Stimulated activated CD8-positive, alpha-beta memory T cell treated with anti-CD3 and anti-CD28 coated beads, Interleukin-7, amount 100 ng/mL, for 24 hours (primary cell): ENCODE results near the gene ADSL.

Experiments
- DNase-seq: peaks from one replicate; pipeline ENCODE4 v3.0.0-alpha.2; 2020; ENCODE audit warnings: low read depth

The ADSL gene

GRCh38 chr22:40418366-40419201, 72.3 kb downstream of the ADSL start:
- DNase-seq, result no peak

GRCh38 chr22:40419718-40420117, 73.4 kb downstream of the ADSL start:
- no peak for DNase-seq

GRCh38 chr22:40420341-40421081, 74.2 kb downstream of the ADSL start:
- DNase-seq, result no peak

GRCh38 chr22:40421082-40421350, 74.7 kb downstream of the ADSL start:
- DNase-seq, result no peak

DNA sequence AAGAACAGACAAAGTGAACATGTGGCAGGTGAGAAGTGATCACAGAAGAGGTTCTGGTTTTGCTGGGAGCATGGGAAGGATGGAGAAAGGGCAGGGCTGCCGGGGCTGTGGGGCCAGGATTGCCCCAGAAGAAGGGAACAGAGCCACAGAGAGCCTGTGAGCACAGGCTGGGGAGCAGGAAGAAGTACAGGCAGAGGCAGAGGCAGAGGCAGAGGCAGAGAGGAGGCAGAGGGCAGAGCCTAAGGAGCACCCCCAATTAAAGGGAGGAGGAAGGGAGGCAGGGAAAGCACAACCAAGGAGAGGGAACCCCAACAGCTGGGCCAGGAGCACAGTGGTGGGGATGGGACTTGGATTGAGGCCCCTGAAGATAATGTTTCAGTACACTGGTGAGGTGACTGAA, 75.6 kb downstream of the ADSL start:
- no peak for DNase-seq

GRCh38 chr22:40422558-40423309, 76.4 kb downstream of the ADSL start:
- DNase-seq, result no peak

DNA sequence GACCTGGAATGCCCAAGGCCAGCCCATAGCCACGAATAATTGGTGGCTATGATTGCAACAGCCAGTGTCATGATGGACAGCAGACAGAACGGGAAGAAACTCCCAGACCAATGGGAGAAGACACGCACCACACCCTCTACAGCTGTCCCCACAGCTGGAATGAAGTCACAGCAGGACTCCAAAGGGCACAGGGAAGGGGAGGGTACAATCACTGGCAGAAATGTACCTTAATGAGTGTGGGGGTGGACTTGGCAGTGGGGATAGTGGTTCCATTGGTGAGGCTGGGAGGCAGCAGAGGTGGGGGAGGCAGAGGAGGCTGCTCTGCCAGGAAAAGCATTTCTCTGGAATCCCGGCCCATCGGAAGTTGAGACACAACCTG, 77.0 kb downstream of the ADSL start:
- no peak for DNase-seq

DNA sequence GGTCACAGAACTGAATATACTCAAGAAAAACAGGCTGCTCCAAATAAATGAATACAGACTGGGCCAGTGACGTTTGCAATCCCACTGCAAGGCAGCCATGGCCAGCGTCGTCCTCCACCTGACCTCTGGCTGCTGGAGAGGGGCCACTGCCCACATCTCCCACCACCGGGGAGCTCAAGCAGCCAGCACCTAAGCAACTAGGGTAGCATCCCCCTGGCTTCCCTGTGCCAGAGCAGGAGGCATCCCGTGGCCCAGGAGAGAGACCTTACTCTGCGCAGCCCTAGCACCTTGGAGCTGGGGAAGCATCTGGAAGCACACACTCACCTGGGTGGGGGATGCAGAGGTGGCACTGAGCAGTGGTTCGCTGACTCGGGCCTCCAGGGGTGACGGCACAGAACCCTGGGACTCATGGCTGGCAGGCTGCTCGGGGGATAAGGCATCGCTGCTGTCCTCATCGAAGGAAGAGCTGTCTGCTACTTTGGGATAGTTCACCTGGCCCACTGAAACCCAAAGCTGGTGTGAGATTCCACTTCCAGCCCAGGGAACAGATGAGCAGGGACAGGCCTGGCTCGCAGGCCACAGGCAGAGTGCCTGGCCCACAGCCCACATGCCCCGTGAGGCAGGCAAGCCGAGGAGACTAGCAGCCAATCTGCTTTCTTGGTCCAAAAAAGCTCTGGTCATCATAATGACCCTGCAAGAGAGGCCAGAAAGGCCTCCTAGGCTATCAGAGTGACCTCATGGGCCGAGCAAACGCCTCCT, 77.8 kb downstream of the ADSL start:
- DNase-seq, result no peak

GRCh38 chr22:40425082-40425481, 78.8 kb downstream of the ADSL start:
- DNase-seq, result no peak

GRCh38 chr22:40426594-40427333, 80.5 kb downstream of the ADSL start:
- DNase-seq, result no peak

DNA sequence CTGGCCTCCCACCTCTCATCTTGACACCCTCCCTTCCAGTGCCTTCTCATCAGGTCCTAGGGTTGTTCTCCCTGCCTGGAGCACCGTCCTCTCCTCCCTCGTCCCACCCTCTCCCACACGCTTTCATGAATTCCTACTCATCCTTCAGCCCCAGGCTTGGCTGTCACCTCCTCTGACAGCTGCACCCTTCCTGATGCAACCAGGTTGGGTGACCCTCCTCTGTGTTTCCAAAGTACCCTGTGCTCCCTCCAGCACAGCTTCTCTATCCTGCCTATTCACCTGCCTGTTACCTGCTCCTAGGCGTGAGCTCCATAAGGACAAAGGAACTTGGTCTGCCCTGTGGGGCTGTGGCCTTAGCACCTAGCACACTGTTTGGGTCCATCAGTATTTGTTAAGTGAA, 82.5 kb downstream of the ADSL start:
- no peak for DNase-seq

DNA sequence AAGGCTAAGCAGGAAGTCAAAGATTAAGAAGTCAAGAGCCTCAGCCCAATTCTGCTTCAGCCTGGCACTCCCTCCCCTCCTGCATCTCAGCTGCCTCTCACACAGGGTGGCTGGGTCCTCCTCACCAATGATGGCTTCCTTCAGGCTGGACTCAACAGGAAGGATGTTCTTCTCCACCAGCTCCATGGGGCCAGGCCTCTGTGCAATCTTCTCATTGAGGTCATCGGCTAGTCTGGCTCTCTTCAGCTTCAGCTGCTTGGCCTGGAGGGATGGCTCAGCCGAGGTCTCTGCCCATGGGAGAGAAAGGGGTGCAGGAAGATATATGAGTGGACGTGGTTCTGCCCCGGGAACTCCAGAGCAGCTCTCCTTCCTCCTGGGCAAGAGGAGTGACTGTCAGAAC, 83.2 kb downstream of the ADSL start:
- DNase-seq, result no peak

DNA sequence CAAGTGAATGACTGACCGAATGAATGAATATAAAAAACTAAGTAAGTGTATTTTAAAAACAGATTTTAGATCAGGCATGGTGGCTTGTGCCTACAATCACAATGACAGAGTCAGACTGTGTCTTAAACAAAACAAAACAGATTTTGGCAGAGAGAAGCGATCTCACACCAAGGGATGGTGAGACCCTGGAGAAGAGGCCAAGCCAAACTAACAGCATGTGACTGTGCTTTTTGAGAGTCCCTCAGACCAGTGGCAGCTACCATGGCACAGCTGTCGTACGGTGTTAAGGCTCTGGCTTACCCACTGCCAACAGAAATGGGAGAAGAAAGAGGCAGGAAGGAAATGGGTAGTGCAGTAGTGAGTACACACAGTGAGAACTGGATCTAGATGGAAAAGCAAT, 84.7 kb downstream of the ADSL start:
- no peak for DNase-seq

DNA sequence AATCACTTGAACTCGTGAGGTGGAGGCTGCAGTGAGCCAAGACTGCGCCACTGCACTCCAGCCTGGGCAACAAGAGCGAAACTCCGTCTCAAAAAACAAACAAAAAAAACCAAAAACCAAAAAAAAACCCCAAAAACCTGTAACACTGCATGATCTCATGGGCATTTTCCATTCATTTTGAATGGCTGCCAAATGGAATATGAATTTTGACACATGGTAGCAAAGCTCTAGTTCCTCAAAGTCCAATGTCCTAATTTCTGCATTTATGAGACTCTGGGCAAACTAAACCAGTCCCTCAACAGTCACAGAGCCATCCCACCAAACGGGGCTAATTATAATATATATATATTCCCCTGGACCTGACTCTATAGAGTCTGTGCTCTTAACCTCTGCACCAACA, 85.9 kb downstream of the ADSL start:
- no peak for DNase-seq

GRCh38 chr22:40432625-40433024, 86.3 kb downstream of the ADSL start:
- DNase-seq, result no peak

DNA sequence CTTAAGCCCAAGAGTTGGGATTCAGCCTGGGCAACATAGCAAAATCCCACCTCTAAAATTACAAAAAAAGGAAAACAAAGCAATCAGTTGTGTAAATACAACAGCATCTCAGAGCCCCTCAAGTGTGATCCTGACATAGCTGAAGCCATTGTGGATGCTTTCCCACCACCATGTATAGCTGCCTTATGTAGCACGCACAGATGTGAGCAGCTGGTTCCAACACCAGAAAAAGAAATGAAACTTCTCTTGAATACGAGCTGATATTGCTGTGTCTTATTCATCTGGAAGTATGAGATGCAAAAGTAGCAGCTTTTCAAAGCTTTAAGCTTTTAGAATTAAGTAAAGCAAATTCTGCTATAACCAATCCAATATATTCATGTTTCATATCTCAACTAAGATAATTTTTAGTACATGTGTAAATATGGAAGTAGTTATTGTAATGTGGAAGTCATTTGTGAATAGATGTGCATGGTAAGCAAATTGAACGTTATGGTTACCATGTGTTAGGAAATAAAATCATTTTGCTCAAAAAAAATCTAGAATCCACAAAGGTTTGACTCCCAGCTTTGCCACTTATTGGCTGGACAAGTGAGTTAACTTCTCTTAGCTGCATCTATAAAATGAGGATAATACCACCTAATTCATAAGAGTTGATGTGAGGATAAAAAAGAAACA, 87.3 kb downstream of the ADSL start:
- DNase-seq, result no peak

GRCh38 chr22:40434106-40434505, 87.8 kb downstream of the ADSL start:
- no peak for DNase-seq

DNA sequence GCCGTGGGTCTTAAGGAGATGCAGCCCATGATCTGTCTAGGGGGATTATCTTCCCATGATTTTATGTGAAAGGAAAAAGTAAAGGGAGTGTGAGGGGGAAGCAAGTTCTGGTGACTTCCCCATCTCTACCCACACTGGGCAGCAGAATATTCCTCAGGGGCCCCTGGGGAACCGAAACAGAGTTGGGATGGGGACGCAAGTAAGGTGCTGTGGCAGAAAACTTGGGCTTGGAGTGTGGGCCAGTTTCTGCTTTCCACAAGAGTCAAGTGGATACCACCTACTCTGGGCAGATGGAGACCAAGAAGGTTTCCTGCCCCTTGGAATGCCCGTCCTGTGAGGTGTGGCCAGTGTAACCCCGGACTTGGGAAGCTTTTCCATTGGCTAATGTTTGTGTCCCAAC, 88.4 kb downstream of the ADSL start:
- DNase-seq, result no peak

- DNase-seq, result no peak
Measured at GRCh38 chr22:40436505-40437431, 90.5 kb downstream of the ADSL start.
